HCT116 (cell line): Measurements from ENCODE around the gene TNRC6C. TPM values are rescaled to one million over a fixed set of nuclear protein-coding genes. Genes with fewer than 3 reads are reported as not detected.

ENCODE experiments used
- ATAC-seq: fragments of 200-7000 bp; cut with Tn5 transposase; 2 replicates; pipeline ENCODE4 v1.9.1; 2020; ENCODE audit warnings: mild to moderate bottlenecking, moderate library complexity
- BruUV-seq: library from RNA; stranded (reverse); fragments of 400-500 nt; replicated peaks from 2 replicates; lab custom pipeline; 2021; lab: Mats Ljungman, UMichigan
- CTCF ChIA-PET: fragments of 300-600 bp; sonication (Branson Sonifier 250); formaldehyde crosslinking; loops from one replicate; lab custom pipeline; 2021; ENCODE audit warnings: antibody characterized with exemption; lab: Charles Lee
- POLR2A ChIA-PET: fragments of 300-600, 350-600 bp; sonication (Branson Sonifier 250); formaldehyde crosslinking; loops from one replicate; lab custom pipeline; 2021; ENCODE audit warnings: antibody characterized with exemption; lab: Charles Lee
- RAD21 ChIA-PET, 2 experiments: fragments of 300-600 bp; sonication (Branson Sonifier 250); formaldehyde crosslinking; loops; one replicate each; lab custom pipeline; 2023; ENCODE audit warnings: low total read pairs in 2 of 2; ENCODE audit not compliant: uncharacterized antibody in 2 of 2, unreplicated experiment in 2 of 2, low non-redundant PET in 1 of 2; lab: Charles Lee
- DNase-seq: peaks from one replicate; pipeline ENCODE4 v3.0.0-alpha.2; 2010; ENCODE audit warnings: low read depth, low spot score
- H2AFZ ChIP-seq: fragments of 200-600 bp; shearing (Covaris generic), sonication (generic); 2 replicates; pipeline ENCODE4 v1.6.1; 2017; ENCODE audit warnings: low read depth, mixed run types, mixed read lengths, antibody characterized with exemption, low read length; ENCODE audit not compliant: poor library complexity, severe bottlenecking
- H3K27ac ChIP-seq: 2 replicates; pipeline ENCODE4 v1.5.1; 2012; ENCODE audit warnings: low read depth, low read length
- H3K27me3 ChIP-seq: fragments of 200-600 bp; sonication (generic); 2 replicates; pipeline ENCODE4 v1.6.1; 2016; ENCODE audit warnings: mixed run types, low read length, mixed read lengths; ENCODE audit not compliant: insufficient read depth
- H3K36me3 ChIP-seq, 2 experiments: fragments of 200-500 bp in 1 of 2; fragments of 200-600 bp in 1 of 2; sonication (Bioruptor generic) in 1 of 2; sonication (generic) in 1 of 2; 2 replicates each; pipeline versions ENCODE4 v1.5.1 to v1.6.1; 2014 to 2016; ENCODE audit warnings: low read length in 2 of 2, inconsistent platforms in 1 of 2, mixed read lengths in 1 of 2, mixed run types in 1 of 2; ENCODE audit not compliant: insufficient read depth in 2 of 2, control insufficient read depth in 1 of 2
- H3K4me1 ChIP-seq, 2 experiments: fragments of 200-600 bp in 1 of 2; sonication (generic) in 1 of 2; 2 replicates each; pipeline versions ENCODE4 v1.5.1 to v1.6.1; 2012 to 2017; ENCODE audit warnings: low read length in 2 of 2, inconsistent platforms in 1 of 2, mild to moderate bottlenecking in 1 of 2, mixed read lengths in 1 of 2, mixed run types in 1 of 2, moderate library complexity in 1 of 2; ENCODE audit not compliant: insufficient read depth in 2 of 2, control insufficient read depth in 1 of 2
- H3K4me2 ChIP-seq: fragments of 200-600 bp; sonication (generic); 2 replicates; pipeline ENCODE4 v1.6.1; 2017; ENCODE audit warnings: mixed run types, low read length, mixed read lengths
- H3K4me3 ChIP-seq, 2 experiments: fragments of 200-600 bp in 1 of 2; sonication (generic) in 1 of 2; replicated peaks in 1 of 2; 2 replicates each; pipeline ENCODE4 v1.5.1; 2011 to 2016; ENCODE audit warnings: low read length in 2 of 2, control low read depth in 1 of 2, low read depth in 1 of 2, mild to moderate bottlenecking in 1 of 2, mixed read lengths in 1 of 2, mixed run types in 1 of 2
- H3K79me2 ChIP-seq: fragments of 200-600 bp; sonication (generic); 2 replicates; pipeline ENCODE4 v1.6.1; 2017; ENCODE audit warnings: mild to moderate bottlenecking, mixed run types, low read length, moderate library complexity, mixed read lengths; ENCODE audit not compliant: insufficient read depth
- H3K9ac ChIP-seq: fragments of 200-600 bp; sonication (generic); 2 replicates; pipeline ENCODE4 v1.6.1; 2016; ENCODE audit warnings: low read length, mixed read lengths
- H3K9me2 ChIP-seq: fragments of 200-600 bp; sonication (generic), shearing (Covaris generic); 2 replicates; pipeline ENCODE4 v1.6.1; 2017; ENCODE audit warnings: mixed run types, mild to moderate bottlenecking, moderate library complexity; ENCODE audit not compliant: insufficient read depth
- H3K9me3 ChIP-seq, 2 experiments: fragments of 200-500 bp in 1 of 2; fragments of 200-600 bp in 1 of 2; sonication (Bioruptor generic) in 1 of 2; sonication (generic) in 1 of 2; 2 replicates each; pipeline ENCODE4 v1.6.1; 2014 to 2017; ENCODE audit warnings: low read length in 2 of 2, mixed read lengths in 2 of 2, inconsistent platforms in 1 of 2, low read depth in 1 of 2, mild to moderate bottlenecking in 1 of 2, mixed run types in 1 of 2, moderate library complexity in 1 of 2; ENCODE audit not compliant: control insufficient read depth in 1 of 2, insufficient read depth in 1 of 2
- H4K20me1 ChIP-seq: fragments of 200-600 bp; sonication (generic), shearing (Covaris generic); 2 replicates; pipeline ENCODE4 v1.6.1; 2017; ENCODE audit warnings: mixed run types, mild to moderate bottlenecking, moderate library complexity; ENCODE audit not compliant: insufficient read depth
- CBX3 ChIP-seq: IDR thresholded peaks from 2 replicates; pipeline ENCODE4 v1.6.1; 2012; ENCODE audit warnings: low read depth
- CEBPB ChIP-seq: IDR thresholded peaks from 2 replicates; pipeline ENCODE4 v1.6.1; 2012; ENCODE audit warnings: low read depth
- CTCF ChIP-seq, 3 experiments: fragments of 200-600 bp in 1 of 3; sonication (generic) in 1 of 3; IDR thresholded peaks in 2 of 3; conservative IDR thresholded peaks in 1 of 3; 2 replicates each; pipeline ENCODE4 v1.5.1; 2012 to 2017; ENCODE audit warnings: low read depth in 2 of 3, low read length in 2 of 3, antibody characterized with exemption in 1 of 3, borderline replicate concordance in 1 of 3, control low read depth in 1 of 3, mild to moderate bottlenecking in 1 of 3, mixed read lengths in 1 of 3, mixed run types in 1 of 3, moderate library complexity in 1 of 3; ENCODE audit not compliant: insufficient read depth in 1 of 3
- ELF1 ChIP-seq: IDR thresholded peaks from 2 replicates; pipeline ENCODE4 v1.6.1; 2012; ENCODE audit warnings: low read depth, borderline replicate concordance
- EZH2 ChIP-seq: fragments of 200-600 bp; sonication (generic); IDR thresholded peaks from 2 replicates; pipeline ENCODE4 v1.6.1; 2017; ENCODE audit warnings: antibody characterized with exemption, mixed run types
- EZH2phosphoT487 ChIP-seq: fragments of 200-600 bp; IDR thresholded peaks from 2 replicates; pipeline ENCODE4 v1.6.1; 2018; ENCODE audit warnings: antibody characterized with exemption, borderline replicate concordance
- JUND ChIP-seq: IDR thresholded peaks from 2 replicates; pipeline ENCODE4 v1.6.1; 2012
- MAX ChIP-seq: IDR thresholded peaks from 2 replicates; pipeline ENCODE4 v1.6.1; 2012
- POLR2A ChIP-seq: IDR thresholded peaks from 2 replicates; pipeline ENCODE4 v1.7.0; 2011; ENCODE audit warnings: borderline replicate concordance; ENCODE audit not compliant: insufficient read depth, insufficient read length; ENCODE audit errors: extremely low read depth
- POLR2AphosphoS5 ChIP-seq: IDR thresholded peaks from 2 replicates; pipeline ENCODE4 v1.6.1; 2011; ENCODE audit warnings: mild to moderate bottlenecking, low read depth, low read length, moderate library complexity
- SIN3A ChIP-seq: IDR thresholded peaks from 2 replicates; pipeline ENCODE4 v1.6.1; 2012; ENCODE audit warnings: low read depth
- SP1 ChIP-seq: IDR thresholded peaks from 2 replicates; pipeline ENCODE4 v1.6.1; 2012; ENCODE audit warnings: low read depth
- SRF ChIP-seq: IDR thresholded peaks from 2 replicates; pipeline ENCODE4 v1.6.1; 2012; ENCODE audit warnings: low read depth
- TCF7L2 ChIP-seq: IDR thresholded peaks from 2 replicates; pipeline ENCODE4 v1.7.0; 2011; ENCODE audit warnings: borderline replicate concordance, inconsistent platforms; ENCODE audit not compliant: insufficient read depth, insufficient read length; ENCODE audit errors: extremely low read depth
- YY1 ChIP-seq: IDR thresholded peaks from 2 replicates; pipeline ENCODE4 v1.6.1; 2011; ENCODE audit warnings: low read length, low read depth, moderate library complexity, mild to moderate bottlenecking; ENCODE audit not compliant: insufficient replicate concordance; ENCODE audit errors: extremely low read depth
- ZBTB33 ChIP-seq: IDR thresholded peaks from 2 replicates; pipeline ENCODE4 v1.6.1; 2011; ENCODE audit warnings: mild to moderate bottlenecking, low read length, moderate library complexity; ENCODE audit not compliant: insufficient replicate concordance; ENCODE audit errors: extremely low read depth
- ZFX ChIP-seq: fragments of 450-650 bp; IDR thresholded peaks from 2 replicates; pipeline ENCODE4 v1.6.1; 2017
- ZNF274 ChIP-seq: fragments of 200-500 bp; sonication (Bioruptor generic); IDR thresholded peaks from 2 replicates; pipeline ENCODE4 v1.6.1; 2014; ENCODE audit warnings: mild to moderate bottlenecking, low read depth, low read length, inconsistent platforms
- intact Hi-C: fragments of 100-400 bp; cut with micrococcal nuclease; formaldehyde crosslinking; loops from 2 replicates; pipeline ENCODE4 v1.10.0; 2022
- total RNA-seq: library from RNA; stranded (reverse); gene quantifications from one replicate; pipeline ENCODE4 v1.2.1, GENCODE V29; 2021; ENCODE audit not compliant: unreplicated experiment

Gene TNRC6C
- total RNA-seq, 1 experiment from 2014 or later: 23.4 TPM

- no peaks in the 10 kb centered on the region for H3K79me2 ChIP-seq
- no peak overlapping the region for H2AFZ ChIP-seq
- ATAC-seq: no peak
- H3K4me1 ChIP-seq: no peaks in the 10 kb centered on the region
- no peak for DNase-seq
- no peak overlapping the region for H3K9ac ChIP-seq
- H3K9me2 ChIP-seq: no peaks in the 10 kb centered on the region
- H3K4me2 ChIP-seq: no peak overlapping the region
- RAD21 ChIA-PET: no interaction called here
- H3K4me3 ChIP-seq: no peak overlapping the region
- H4K20me1 ChIP-seq: no peaks in the 10 kb centered on the region
- POLR2A ChIA-PET: interaction anchor here (0.8 kb wide), 1 partner anchor 52 kb away, joined by 3 read pairs; the partner anchor contains the start of gene TNRC6C
- BruUV-seq: no TSS peak
- CTCF ChIA-PET: interaction anchor here (1.3 to 1.8 kb wide), 3 partner anchors 9 to 468 kb away, joined by 3 to 6 read pairs (median 4); no protein-coding TSS in a partner anchor
- intact Hi-C loops: no loop called here
- no peaks in the 10 kb centered on the region for H3K27me3 ChIP-seq
- no peak overlapping the region for H3K27ac ChIP-seq
- no peak for TF ChIP-seq CBX3
- no peak for TF ChIP-seq TCF7L2
- no peak for TF ChIP-seq CEBPB
- TF ChIP-seq SP1: no peak
- no peak for TF ChIP-seq POLR2A
- no peak for TF ChIP-seq ZNF274
- TF ChIP-seq MAX: no peak
- no peak for TF ChIP-seq POLR2AphosphoS5
- no peak for TF ChIP-seq EZH2phosphoT487
- no peak for TF ChIP-seq SIN3A
- TF ChIP-seq SRF: no peak
- no peak for TF ChIP-seq YY1
- no peak for TF ChIP-seq JUND
- no peak for TF ChIP-seq ELF1
- TF ChIP-seq ZFX: no peak
- TF ChIP-seq EZH2: no peak
- no peak for TF ChIP-seq ZBTB33
- no peak for TF ChIP-seq CTCF (IDR thresholded peaks at IDR 0.05 in 2 of 3, conservative IDR thresholded peaks at IDR 0.05 in 1 of 3; ENCODE audit: borderline replicate concordance in 1 of 3, insufficient read depth in 1 of 3, low read depth in 2 of 3, low read length in 2 of 3)
- H3K9me3 ChIP-seq: no peaks in the 10 kb centered on the region
- no peaks in the 10 kb centered on the region for H3K36me3 ChIP-seq
These were observed 52.3 kb downstream of the TNRC6C start for GRCh38 chr17:78010759-78011158.
